Activated T-cell treated with anti-CD3 and anti-CD28 coated beads for 24 hours (primary cell): Measurements from ENCODE around the gene TECR.
"Not testable (repeated sequence)": the region's sequence is repeated elsewhere in the genome, so short reads cannot be mapped to it uniquely, and the experiment has no call there.

Experiments
- DNase-seq: peaks from one replicate; pipeline ENCODE4 v3.0.0-alpha.2; 2020; ENCODE audit warnings: low read depth

The TECR gene

GRCh38 chr19:14561847-14562351 is 32.5 kb downstream of the TECR start:
- no peak for DNase-seq

- DNase-seq, result no peak
These were observed 33.5 kb downstream of the TECR start for GRCh38 chr19:14562660-14563589.

DNA sequence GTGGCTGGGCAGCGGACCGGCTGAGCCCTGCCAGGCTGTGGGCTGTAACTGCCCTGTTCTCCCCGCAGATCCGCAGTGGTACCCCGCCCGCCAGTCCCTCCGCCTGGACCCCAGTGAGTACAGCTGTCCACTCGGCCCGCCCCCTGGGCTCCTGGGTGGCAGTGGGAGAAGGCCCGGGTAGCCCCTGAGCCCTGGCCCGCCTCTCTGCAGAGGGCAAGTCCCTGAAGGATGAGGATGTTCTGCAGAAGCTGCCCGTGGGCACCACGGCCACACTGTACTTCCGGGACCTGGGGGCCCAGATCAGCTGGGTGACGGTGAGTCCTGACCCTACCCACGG is 34.2 kb downstream of the TECR start:
- DNase-seq, result no peak

- peak; percentile 48 for DNase-seq
These were observed 34.7 kb downstream of the TECR start for GRCh38 chr19:14563989-14564651.

GRCh38 chr19:14564652-14565297 is 35.4 kb downstream of the TECR start:
- DNase-seq, result not testable (repeated sequence)

- no peak for DNase-seq
These were observed 35.9 kb downstream of the TECR start for GRCh38 chr19:14565298-14565679.

GRCh38 chr19:14565765-14566711 is 36.6 kb downstream of the TECR start:
- no peak for DNase-seq

DNA sequence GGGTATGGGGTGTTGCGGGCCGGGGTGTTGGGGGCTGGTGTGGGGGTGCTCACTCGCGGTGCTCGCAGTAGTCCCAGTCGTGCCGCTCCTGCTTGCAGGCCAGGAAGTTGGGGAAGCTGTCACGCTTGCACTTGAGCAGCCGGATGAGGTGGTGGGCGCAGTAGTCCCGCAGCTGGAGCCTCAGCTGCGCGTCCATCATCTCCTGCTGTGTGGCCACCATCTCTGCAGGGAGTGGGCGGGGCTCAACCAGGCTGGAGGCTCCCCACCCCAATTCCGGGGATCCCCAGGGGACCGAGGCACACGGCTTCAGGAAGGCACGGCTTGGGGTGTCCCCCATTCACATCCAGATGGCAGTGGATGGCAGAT is 37.3 kb downstream of the TECR start:
- DNase-seq, result no peak

GRCh38 chr19:14567079-14567478 is 37.7 kb downstream of the TECR start:
- no peak for DNase-seq

DNA sequence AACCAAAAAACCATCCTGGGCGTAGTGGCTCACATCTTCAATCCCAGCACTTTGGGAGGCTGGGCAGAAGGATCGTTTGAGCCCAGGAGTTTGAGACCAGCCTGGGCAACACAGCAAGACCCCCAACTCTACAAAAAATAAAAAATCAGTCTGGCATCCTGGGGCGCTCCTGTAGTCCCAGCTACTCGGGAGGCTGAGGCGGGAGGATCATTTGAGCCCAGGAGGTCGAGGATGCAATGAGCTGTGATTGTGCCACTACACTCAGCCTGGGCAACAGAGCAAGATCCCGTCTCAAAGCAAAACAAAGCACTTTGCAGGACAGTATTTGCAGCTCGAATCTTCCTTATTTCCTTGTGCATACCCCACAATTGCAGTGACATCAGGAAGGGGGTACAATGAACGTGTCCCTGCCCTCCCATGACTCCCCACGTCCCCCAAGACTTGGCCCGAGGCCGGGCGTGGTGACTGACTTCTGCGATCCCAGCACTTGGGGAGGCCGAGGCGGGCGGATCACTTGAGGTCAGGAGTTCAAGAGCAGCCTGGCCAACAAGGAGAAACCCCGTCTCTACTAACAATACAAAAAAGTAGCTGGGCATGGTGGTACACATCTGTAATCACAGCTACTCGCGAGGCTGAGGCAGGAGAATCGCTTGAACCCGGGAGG is 41.6 kb downstream of the TECR start:
- DNase-seq, result no peak

- DNase-seq, result peak; percentile 84
These were observed 42.5 kb downstream of the TECR start, which contains the start of gene NDUFB7 for GRCh38 chr19:14571695-14572490. Gene NDUFB7, minus strand, starts transcription at chr19:14572066. Its CDS starts 66 bp downstream, at chr19:14572000.

GRCh38 chr19:14575428-14575980 is 46.1 kb downstream of the TECR start:
- DNase-seq, result no peak

- DNase-seq, result no peak
These were observed 47.0 kb downstream of the TECR start for GRCh38 chr19:14576363-14576762.

GRCh38 chr19:14577264-14577663 is 47.9 kb downstream of the TECR start:
- DNase-seq, result no peak

GRCh38 chr19:14577885-14578427 is 48.6 kb downstream of the TECR start:
- DNase-seq, result no peak

GRCh38 chr19:14580623-14581237 is 51.3 kb downstream of the TECR start:
- peak; percentile 48 for DNase-seq

- DNase-seq, result no peak
These were observed 53.5 kb downstream of the TECR start, which contains the start of gene CLEC17A for GRCh38 chr19:14582894-14583340. Gene CLEC17A, plus strand, starts transcription at chr19:14583084. Its CDS starts 77 bp downstream, at chr19:14583161.

- DNase-seq, result not testable (repeated sequence)
These were observed 55.0 kb downstream of the TECR start for GRCh38 chr19:14584372-14584771.

DNA sequence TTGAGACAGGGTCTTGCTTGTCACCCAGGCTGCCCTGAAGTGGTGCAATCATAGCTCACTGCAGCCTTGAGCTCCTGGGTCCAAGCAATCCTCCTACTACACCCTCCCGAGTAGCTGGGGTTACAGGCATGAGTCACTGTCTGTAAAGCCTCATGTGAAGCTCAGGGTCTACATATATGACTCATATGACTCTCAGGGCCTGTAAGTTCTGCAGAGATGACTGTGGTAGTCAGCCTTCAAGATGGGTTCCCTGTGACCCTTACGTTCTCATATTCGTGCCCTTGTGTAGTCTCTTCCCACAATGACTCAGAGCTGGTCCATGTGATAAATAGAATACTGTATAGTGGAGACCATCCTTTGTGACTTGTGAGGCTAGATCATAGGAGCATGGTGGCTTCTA is 55.8 kb downstream of the TECR start:
- peak; percentile 41 for DNase-seq
